ENCODE measurements around the gene GRIK5.
"Not testable (repeated sequence)": the region's sequence is repeated elsewhere in the genome, so short reads cannot be mapped to it uniquely, and the experiment has no call there.

The GRIK5 gene

GRCh38 chr19:42100241-42100640 lies 30.2 kb upstream of the GRIK5 start:
- not testable (repeated sequence) for H3K9ac ChIP-seq (ENCODE audit: low read depth, low read length); H3K4me1 ChIP-seq (ENCODE audit: insufficient read depth, low read length); H3K36me3 ChIP-seq (ENCODE audit: insufficient read depth, low read length); H3K9me3 ChIP-seq (ENCODE audit: control insufficient read depth, insufficient read depth, low read length)

GRCh38 chr19:42099336-42099925 lies 29.4 kb upstream of the GRIK5 start:
- Histone ChIP-seq H3K4me1 (ENCODE audit: insufficient read depth, low read length) (peaks cover 7% of the 10 kb centered on the region; the same call in 1 of the 2 replicates), H3K9ac (ENCODE audit: low read depth, low read length) (no peak overlapping the region), H3K9me3 (ENCODE audit: control insufficient read depth, insufficient read depth, low read length) (no peaks in the 10 kb centered on the region), H3K36me3 (ENCODE audit: insufficient read depth, low read length) (no peaks in the 10 kb centered on the region)

GRCh38 chr19:42098781-42099180 lies 28.8 kb upstream of the GRIK5 start:
- H3K9me3 ChIP-seq (ENCODE audit: control insufficient read depth, insufficient read depth, low read length), result no peaks in the 10 kb centered on the region
- no peaks in the 10 kb centered on the region for H3K36me3 ChIP-seq (ENCODE audit: insufficient read depth, low read length)
- peaks cover 7% of the 10 kb centered on the region; the same call in 1 of the 2 replicates for H3K4me1 ChIP-seq (ENCODE audit: insufficient read depth, low read length)
- no peak overlapping the region for H3K9ac ChIP-seq (ENCODE audit: low read depth, low read length)

GRCh38 chr19:42097461-42097860 lies 27.5 kb upstream of the GRIK5 start:
- no peak overlapping the region for H3K9ac ChIP-seq (ENCODE audit: low read depth, low read length)
- no peaks in the 10 kb centered on the region for H3K9me3 ChIP-seq (ENCODE audit: control insufficient read depth, insufficient read depth, low read length)
- H3K4me1 ChIP-seq (ENCODE audit: insufficient read depth, low read length), result peaks cover 7% of the 10 kb centered on the region; the same call in 1 of the 2 replicates
- no peaks in the 10 kb centered on the region for H3K36me3 ChIP-seq (ENCODE audit: insufficient read depth, low read length)

- Histone ChIP-seq H3K9me3 (ENCODE audit: control insufficient read depth, insufficient read depth, low read length) (no peaks in the 10 kb centered on the region), H3K9ac (ENCODE audit: low read depth, low read length) (peak overlapping the region; percentile 13; the same call in 1 of the 2 replicates), H3K36me3 (ENCODE audit: insufficient read depth, low read length) (no peaks in the 10 kb centered on the region), H3K4me1 (ENCODE audit: insufficient read depth, low read length) (peaks cover 7% of the 10 kb centered on the region; the same call in 1 of the 2 replicates)
Measured at GRCh38 chr19:42096255-42096837, 26.3 kb upstream of the GRIK5 start.

- no peaks in the 10 kb centered on the region for H3K9me3 ChIP-seq (ENCODE audit: control insufficient read depth, insufficient read depth, low read length)
- no peaks in the 10 kb centered on the region for H3K36me3 ChIP-seq (ENCODE audit: insufficient read depth, low read length)
- peak overlapping the region; percentile 13; the same call in 1 of the 2 replicates for H3K9ac ChIP-seq (ENCODE audit: low read depth, low read length)
- H3K4me1 ChIP-seq (ENCODE audit: insufficient read depth, low read length), result peaks cover 7% of the 10 kb centered on the region; the same call in 1 of the 2 replicates
Measured at GRCh38 chr19:42095814-42096230, 25.8 kb upstream of the GRIK5 start.

- Histone ChIP-seq H3K36me3 (ENCODE audit: insufficient read depth, low read length) (no peaks in the 10 kb centered on the region), H3K4me1 (ENCODE audit: insufficient read depth, low read length) (peaks cover 7% of the 10 kb centered on the region; the same call in 1 of the 2 replicates), H3K9me3 (ENCODE audit: control insufficient read depth, insufficient read depth, low read length) (no peaks in the 10 kb centered on the region), H3K9ac (ENCODE audit: low read depth, low read length) (no peak overlapping the region)
Measured at GRCh38 chr19:42095142-42095813, 25.3 kb upstream of the GRIK5 start.

- H3K9me3 ChIP-seq (ENCODE audit: control insufficient read depth, insufficient read depth, low read length), result no peaks in the 10 kb centered on the region
- no peaks in the 10 kb centered on the region for H3K36me3 ChIP-seq (ENCODE audit: insufficient read depth, low read length)
- H3K4me1 ChIP-seq (ENCODE audit: insufficient read depth, low read length), result peaks cover 4% of the 10 kb centered on the region; the same call in 1 of the 2 replicates
- H3K9ac ChIP-seq (ENCODE audit: low read depth, low read length), result no peak overlapping the region
Measured at GRCh38 chr19:42093926-42094325, 23.9 kb upstream of the GRIK5 start.

GRCh38 chr19:42093505-42093904 lies 23.5 kb upstream of the GRIK5 start:
- Histone ChIP-seq H3K9ac (ENCODE audit: low read depth, low read length) (no peak overlapping the region), H3K36me3 (ENCODE audit: insufficient read depth, low read length) (no peaks in the 10 kb centered on the region), H3K9me3 (ENCODE audit: control insufficient read depth, insufficient read depth, low read length) (no peaks in the 10 kb centered on the region), H3K4me1 (ENCODE audit: insufficient read depth, low read length) (peaks cover 8% of the 10 kb centered on the region; the same call in 1 of the 2 replicates)

GRCh38 chr19:42092350-42092749 lies 22.3 kb upstream of the GRIK5 start:
- Histone ChIP-seq H3K9ac (ENCODE audit: low read depth, low read length) (no peak overlapping the region), H3K4me1 (ENCODE audit: insufficient read depth, low read length) (peaks cover 19% of the 10 kb centered on the region; the same call in 1 of the 2 replicates), H3K9me3 (ENCODE audit: control insufficient read depth, insufficient read depth, low read length) (no peaks in the 10 kb centered on the region), H3K36me3 (ENCODE audit: insufficient read depth, low read length) (no peaks in the 10 kb centered on the region)

GRCh38 chr19:42091742-42092141 lies 21.7 kb upstream of the GRIK5 start:
- H3K9ac ChIP-seq (ENCODE audit: low read depth, low read length), result no peak overlapping the region
- no peaks in the 10 kb centered on the region for H3K36me3 ChIP-seq (ENCODE audit: insufficient read depth, low read length)
- H3K9me3 ChIP-seq (ENCODE audit: control insufficient read depth, insufficient read depth, low read length), result no peaks in the 10 kb centered on the region
- H3K4me1 ChIP-seq (ENCODE audit: insufficient read depth, low read length), result peaks cover 24% of the 10 kb centered on the region; the same call in 1 of the 2 replicates

- no peaks in the 10 kb centered on the region for H3K9me3 ChIP-seq (ENCODE audit: control insufficient read depth, insufficient read depth, low read length)
- peaks cover 27% of the 10 kb centered on the region for H3K4me1 ChIP-seq (ENCODE audit: insufficient read depth, low read length)
- H3K36me3 ChIP-seq (ENCODE audit: insufficient read depth, low read length), result no peaks in the 10 kb centered on the region
- H3K9ac ChIP-seq (ENCODE audit: low read depth, low read length), result no peak overlapping the region
Measured at GRCh38 chr19:42091300-42091699, 21.3 kb upstream of the GRIK5 start.

GRCh38 chr19:42090672-42091071 lies 20.7 kb upstream of the GRIK5 start:
- no peaks in the 10 kb centered on the region for H3K9me3 ChIP-seq (ENCODE audit: control insufficient read depth, insufficient read depth, low read length)
- H3K9ac ChIP-seq (ENCODE audit: low read depth, low read length), result no peak overlapping the region
- peaks cover 31% of the 10 kb centered on the region for H3K4me1 ChIP-seq (ENCODE audit: insufficient read depth, low read length)
- H3K36me3 ChIP-seq (ENCODE audit: insufficient read depth, low read length), result no peaks in the 10 kb centered on the region

- Histone ChIP-seq H3K36me3 (ENCODE audit: insufficient read depth, low read length) (no peaks in the 10 kb centered on the region), H3K9me3 (ENCODE audit: control insufficient read depth, insufficient read depth, low read length) (no peaks in the 10 kb centered on the region), H3K9ac (ENCODE audit: low read depth, low read length) (no peak overlapping the region), H3K4me1 (ENCODE audit: insufficient read depth, low read length) (peaks cover 31% of the 10 kb centered on the region)
Measured at GRCh38 chr19:42089772-42090171, 19.8 kb upstream of the GRIK5 start.

Data from ES-I3 (cell line).